ENCODE results near the gene ITGA4. TPM values are rescaled to one million over a fixed set of nuclear protein-coding genes. Genes with fewer than 3 reads are reported as not detected.

Gene ITGA4
- total and polyA plus RNA-seq, 8 donors = 0.45 to 48.4 (median 8.5) TPM

DNA sequence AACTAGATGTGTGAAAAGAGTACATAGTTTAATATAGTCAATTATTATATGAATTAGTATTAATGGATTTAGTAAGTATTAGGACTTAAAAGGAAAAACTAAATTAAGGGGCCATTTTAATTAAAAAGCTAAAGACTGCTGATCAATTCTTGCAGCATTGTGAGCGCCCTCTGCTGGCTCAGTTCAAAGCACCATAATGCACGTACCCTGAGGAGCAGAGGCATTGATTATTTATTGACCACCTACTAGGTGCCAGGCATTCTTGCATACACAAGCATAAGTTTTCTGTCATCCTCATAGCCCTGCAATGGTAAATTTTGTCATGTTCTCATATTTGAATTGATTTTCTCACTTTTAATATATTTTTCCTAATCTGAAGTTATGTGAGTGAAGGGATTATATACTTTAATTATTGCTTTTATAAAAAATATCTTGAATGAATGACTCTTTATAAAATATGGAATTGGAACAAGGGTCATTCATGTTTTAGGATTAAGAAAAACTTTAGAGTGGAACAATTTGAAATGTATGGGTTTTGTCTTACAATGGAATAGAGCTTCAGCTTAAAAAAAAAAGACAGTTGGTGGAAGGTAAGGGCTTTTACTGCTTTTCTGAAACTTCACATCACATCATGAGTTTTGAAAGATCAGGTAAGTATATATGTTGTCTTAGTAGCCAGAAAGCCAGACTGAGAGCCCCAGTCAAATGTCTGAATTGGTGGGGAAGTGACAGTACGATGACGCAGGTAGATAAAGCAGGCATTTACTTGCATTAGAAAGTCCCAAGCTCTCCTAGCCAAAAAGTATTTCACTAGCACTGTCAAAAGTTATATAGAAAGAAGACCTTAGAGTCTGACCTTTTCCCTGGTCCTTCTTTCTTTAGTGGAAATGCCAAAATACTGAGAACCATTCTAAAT, 9.7 kb downstream of the ITGA4 start:
- 44 to 52% (median 47%) methylated on average over 4 of the region's 4 CpGs for WGBS, 5 donors
- no peak for TF ChIP-seq POLR2AphosphoS5 (IDR thresholded peaks at IDR 0.05)
- TF ChIP-seq, protein P1, sequence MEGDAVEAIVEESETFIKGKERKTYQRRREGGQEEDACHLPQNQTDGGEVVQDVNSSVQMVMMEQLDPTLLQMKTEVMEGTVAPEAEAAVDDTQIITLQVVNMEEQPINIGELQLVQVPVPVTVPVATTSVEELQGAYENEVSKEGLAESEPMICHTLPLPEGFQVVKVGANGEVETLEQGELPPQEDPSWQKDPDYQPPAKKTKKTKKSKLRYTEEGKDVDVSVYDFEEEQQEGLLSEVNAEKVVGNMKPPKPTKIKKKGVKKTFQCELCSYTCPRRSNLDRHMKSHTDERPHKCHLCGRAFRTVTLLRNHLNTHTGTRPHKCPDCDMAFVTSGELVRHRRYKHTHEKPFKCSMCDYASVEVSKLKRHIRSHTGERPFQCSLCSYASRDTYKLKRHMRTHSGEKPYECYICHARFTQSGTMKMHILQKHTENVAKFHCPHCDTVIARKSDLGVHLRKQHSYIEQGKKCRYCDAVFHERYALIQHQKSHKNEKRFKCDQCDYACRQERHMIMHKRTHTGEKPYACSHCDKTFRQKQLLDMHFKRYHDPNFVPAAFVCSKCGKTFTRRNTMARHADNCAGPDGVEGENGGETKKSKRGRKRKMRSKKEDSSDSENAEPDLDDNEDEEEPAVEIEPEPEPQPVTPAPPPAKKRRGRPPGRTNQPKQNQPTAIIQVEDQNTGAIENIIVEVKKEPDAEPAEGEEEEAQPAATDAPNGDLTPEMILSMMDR (IDR thresholded peaks at IDR 0.05) = peak in 5 of 7 experiments; percentile 14 to 78 (median 60)
- no peak for TF ChIP-seq EP300 (IDR thresholded peaks at IDR 0.05)
- no peak for TF ChIP-seq POLR2A (IDR thresholded peaks at IDR 0.05)
- Histone ChIP-seq H3K4me3 (no peak overlapping the region), H3K36me3 (no peaks in the 10 kb centered on the region), H3K4me1 (peaks cover 0 to 18% (median 0%) of the 10 kb centered on the region in 4 donors), H3K9me3 (no peaks in the 10 kb centered on the region), H3K27ac (no peak overlapping the region), H3K27me3 (no peaks in the 10 kb centered on the region)
- DNase-seq = peak; percentile 77 to 79
- intact Hi-C loops (cut with DNase I; ENCODE audit: low total_unique reads) = loop anchor here (10.0 kb wide), 2 partner anchors 362 to 1342 kb away; no protein-coding TSS in a partner anchor

- no peak overlapping the region for H3K27ac ChIP-seq
- H3K4me1 ChIP-seq = peaks cover 0 to 10% (median 0%) of the 10 kb centered on the region in 4 donors
- H3K4me3 ChIP-seq = no peak overlapping the region
- intact Hi-C loops (cut with DNase I; ENCODE audit: low total_unique reads) = loop anchor here (10.0 kb wide), 2 partner anchors 363 to 1343 kb away; no protein-coding TSS in a partner anchor
- no peaks in the 10 kb centered on the region for H3K9me3 ChIP-seq
- H3K27me3 ChIP-seq = no peaks in the 10 kb centered on the region
- 70 to 81% (median 76%) methylated on average over 3 of the region's 3 CpGs for WGBS, 5 donors
- no peak for DNase-seq
- TF ChIP-seq EP300 (IDR thresholded peaks at IDR 0.05) (no peak), POLR2AphosphoS5 (IDR thresholded peaks at IDR 0.05) (no peak), POLR2A (IDR thresholded peaks at IDR 0.05) (no peak)
- TF ChIP-seq, protein P1 (IDR thresholded peaks at IDR 0.05) = no peak
- H3K36me3 ChIP-seq = no peaks in the 10 kb centered on the region
These were observed 11.0 kb downstream of the ITGA4 start for GRCh38 chr2:181467966-181468707.

GRCh38 chr2:181468811-181469210, 11.6 kb downstream of the ITGA4 start:
- H3K36me3 ChIP-seq = no peaks in the 10 kb centered on the region
- H3K4me1 ChIP-seq = peaks cover 0 to 12% (median 0%) of the 10 kb centered on the region in 4 donors
- no peaks in the 10 kb centered on the region for H3K27me3 ChIP-seq
- no peak overlapping the region for H3K4me3 ChIP-seq
- H3K9me3 ChIP-seq = no peaks in the 10 kb centered on the region
- 63 to 76% (median 66%) methylated on average over 1 of the region's 1 CpG for WGBS, 5 donors
- intact Hi-C loops (cut with DNase I; ENCODE audit: low total_unique reads) = loop anchor here (10.0 kb wide), 2 partner anchors 364 to 1344 kb away; no protein-coding TSS in a partner anchor
- no peak for DNase-seq
- TF ChIP-seq EP300 (IDR thresholded peaks at IDR 0.05) (no peak), POLR2AphosphoS5 (IDR thresholded peaks at IDR 0.05) (no peak), POLR2A (IDR thresholded peaks at IDR 0.05) (no peak)
- TF ChIP-seq, protein P1 (IDR thresholded peaks at IDR 0.05) = no peak
- no peak overlapping the region for H3K27ac ChIP-seq

DNA sequence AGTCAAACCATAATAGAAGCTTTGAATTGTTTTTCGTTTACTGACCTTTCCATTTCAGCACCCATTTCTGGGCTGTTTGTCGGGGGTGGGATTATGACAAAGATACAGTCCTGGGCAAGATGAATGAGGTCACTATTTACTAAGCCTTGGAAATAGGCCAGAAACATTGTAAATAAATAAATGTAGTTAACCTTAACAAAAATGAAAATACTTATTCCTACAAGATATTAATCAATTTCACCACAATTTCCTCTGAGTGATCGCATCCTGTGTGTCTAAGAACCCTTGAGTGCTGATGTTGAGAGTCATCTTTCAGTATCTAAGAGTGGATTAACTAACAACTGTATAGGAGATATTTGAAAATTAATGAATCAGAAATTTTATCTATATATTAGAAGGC, 14.0 kb downstream of the ITGA4 start:
- 55 to 65% (median 58%) methylated on average over 3 of the region's 3 CpGs for WGBS, 5 donors
- TF ChIP-seq POLR2A (IDR thresholded peaks at IDR 0.05) (no peak), POLR2AphosphoS5 (IDR thresholded peaks at IDR 0.05) (no peak), EP300 (IDR thresholded peaks at IDR 0.05) (no peak)
- TF ChIP-seq, protein P1 (IDR thresholded peaks at IDR 0.05) = no peak
- H3K36me3 ChIP-seq = no peaks in the 10 kb centered on the region
- no peaks in the 10 kb centered on the region for H3K9me3 ChIP-seq
- no peak overlapping the region for H3K27ac ChIP-seq
- intact Hi-C loops (cut with DNase I; ENCODE audit: low total_unique reads) = no loop called here
- H3K4me3 ChIP-seq = no peak overlapping the region
- no peaks in the 10 kb centered on the region for H3K27me3 ChIP-seq
- peaks cover 0 to 8% (median 0%) of the 10 kb centered on the region in 4 donors for H3K4me1 ChIP-seq
- no peak for DNase-seq

All from stomach (tissue), 9 donors.